CD4-positive, alpha-beta T cell treated with Interleukin-15 for 1 hour (primary cell): ENCODE data around the gene NAPG.
"Not testable (repeated sequence)": the region's sequence is repeated elsewhere in the genome, so short reads cannot be mapped to it uniquely, and the experiment has no call there.

Experiments used
- DNase-seq: peaks from one replicate; pipeline ENCODE4 v3.0.0-alpha.2; 2020

Gene NAPG

GRCh38 chr18:10525697-10526560, at the start of gene NAPG:
Gene NAPG (plus strand): TSS chr18:10526027. CDS start chr18:10526103, 76 bp downstream.
- peak; percentile 95 for DNase-seq

- no peak for DNase-seq
These were observed 49.5 kb upstream of the NAPG start for GRCh38 chr18:10476338-10476791.

DNA sequence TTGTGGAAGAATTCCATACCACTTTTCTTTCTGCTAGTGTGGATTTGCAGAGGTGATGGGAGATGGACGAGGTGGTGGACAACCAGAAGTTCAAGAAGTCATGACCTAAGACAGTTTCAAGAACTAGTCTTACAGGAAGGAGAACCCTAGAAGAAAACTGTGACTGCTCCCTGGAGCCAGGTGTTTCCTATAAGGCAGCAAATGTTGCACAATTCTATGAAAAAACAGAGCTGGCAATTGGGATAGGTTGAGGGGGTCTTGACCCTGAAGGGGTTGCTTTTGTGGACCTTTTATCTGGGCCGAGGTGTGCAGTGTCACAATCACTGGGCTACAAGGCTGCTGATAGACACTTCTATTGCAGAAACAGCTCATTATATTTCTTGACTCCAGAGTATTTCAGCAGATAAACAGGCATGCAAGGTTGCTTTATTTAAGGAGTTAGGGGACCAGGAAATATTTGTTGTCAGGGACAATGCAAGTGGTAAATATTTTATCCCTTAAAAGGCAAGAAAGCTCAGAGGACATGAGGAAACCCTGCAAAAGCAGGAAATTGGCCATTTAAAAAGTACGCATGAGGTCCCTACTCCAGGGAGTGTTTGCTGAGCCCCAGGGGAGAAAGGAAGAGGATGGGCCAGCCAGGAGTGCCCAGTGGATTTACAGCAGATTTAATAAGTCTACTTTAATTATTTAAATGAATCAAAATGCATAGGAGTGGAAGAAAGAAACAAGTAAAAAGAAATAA, 48.5 kb upstream of the NAPG start:
- DNase-seq = no peak

DNA sequence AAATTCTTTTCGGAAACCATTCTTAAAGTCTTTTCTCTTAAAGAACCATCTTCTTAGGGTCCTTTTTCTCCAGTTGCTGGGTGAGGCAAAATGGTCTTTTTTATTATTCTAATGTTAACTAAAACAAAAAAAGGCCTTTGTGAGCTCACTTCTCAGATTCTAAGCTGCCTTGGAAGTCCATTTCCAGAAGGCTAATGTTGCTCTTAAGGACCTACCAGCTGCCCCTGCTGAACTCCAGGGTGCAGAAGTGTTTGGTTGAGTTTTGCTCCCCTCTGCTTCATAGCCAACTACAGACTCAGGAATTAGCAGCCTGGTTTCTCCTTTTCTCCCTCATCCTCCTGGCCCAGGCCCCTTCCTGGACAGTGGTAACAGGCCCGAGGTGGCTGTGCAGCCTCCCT, 48.0 kb upstream of the NAPG start:
- no peak for DNase-seq

DNA sequence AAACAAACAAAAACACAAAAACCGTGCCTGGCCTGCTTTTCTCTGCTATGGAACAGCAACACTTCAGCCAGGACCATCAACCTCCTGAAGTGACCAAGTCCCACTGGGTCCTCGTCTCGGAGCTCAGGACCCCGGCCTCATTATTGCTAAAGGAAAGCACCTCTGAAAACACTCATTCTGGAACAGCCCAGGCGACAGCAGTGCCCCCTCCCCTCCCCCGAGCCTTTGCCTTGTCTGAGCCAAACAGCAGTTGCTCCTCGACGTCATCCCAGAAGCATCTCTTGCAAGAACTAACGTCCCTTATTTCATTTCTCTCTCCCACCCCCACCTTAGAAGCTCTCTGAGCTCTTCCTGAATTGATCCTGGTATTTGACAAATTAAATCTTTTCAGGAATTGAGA, 44.0 kb upstream of the NAPG start:
- no peak for DNase-seq

DNA sequence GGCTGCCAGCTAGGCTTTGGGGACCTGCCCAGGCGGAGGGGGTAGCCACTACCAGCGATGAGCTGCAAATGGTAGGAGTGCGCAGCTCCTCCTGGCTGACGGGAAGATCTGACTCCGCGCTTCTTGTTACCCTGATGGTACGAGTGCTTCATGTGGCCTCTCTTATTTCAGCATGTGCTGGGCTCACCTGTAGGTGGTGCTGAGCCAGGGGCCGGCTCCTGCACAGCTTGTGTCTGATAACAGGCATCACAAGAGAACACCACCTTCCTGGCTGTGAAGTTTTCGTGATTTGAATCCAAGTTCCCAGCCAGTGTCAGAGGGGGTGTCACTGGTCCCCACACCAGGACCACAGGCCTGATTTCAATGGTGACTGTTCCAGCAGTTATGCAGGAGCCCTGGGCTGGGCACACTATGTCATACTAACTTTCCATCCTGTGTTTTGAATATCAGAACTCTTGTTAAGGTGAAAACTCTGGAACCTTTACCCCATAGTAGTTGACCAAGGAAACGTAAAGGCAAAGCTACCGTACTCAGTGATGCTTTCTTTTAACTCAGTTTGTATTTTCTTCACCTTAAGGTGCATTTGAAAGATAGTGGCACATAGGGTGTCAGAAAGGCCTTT, 43.4 kb upstream of the NAPG start:
- no peak for DNase-seq

- DNase-seq = no peak
These were observed 42.6 kb upstream of the NAPG start for GRCh38 chr18:10482985-10483949.

DNA sequence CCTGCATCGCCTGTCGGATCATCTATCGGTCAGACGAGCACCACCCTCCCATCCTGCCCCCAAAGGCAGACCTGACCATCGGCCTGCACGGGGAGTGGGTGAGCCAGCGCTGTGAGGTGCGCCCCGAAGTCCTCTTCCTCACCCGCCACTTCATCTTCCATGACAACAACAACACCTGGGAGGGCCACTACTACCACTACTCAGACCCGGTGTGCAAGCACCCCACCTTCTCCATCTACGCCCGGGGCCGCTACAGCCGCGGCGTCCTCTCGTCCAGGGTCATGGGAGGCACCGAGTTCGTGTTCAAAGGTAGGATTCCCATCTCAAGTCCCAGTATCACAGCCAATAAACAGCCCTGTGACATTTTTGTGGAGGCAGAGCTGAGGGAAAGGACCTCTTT, 40.4 kb upstream of the NAPG start:
- DNase-seq = no peak

GRCh38 chr18:10486362-10486761, 39.5 kb upstream of the NAPG start:
- DNase-seq = no peak

DNA sequence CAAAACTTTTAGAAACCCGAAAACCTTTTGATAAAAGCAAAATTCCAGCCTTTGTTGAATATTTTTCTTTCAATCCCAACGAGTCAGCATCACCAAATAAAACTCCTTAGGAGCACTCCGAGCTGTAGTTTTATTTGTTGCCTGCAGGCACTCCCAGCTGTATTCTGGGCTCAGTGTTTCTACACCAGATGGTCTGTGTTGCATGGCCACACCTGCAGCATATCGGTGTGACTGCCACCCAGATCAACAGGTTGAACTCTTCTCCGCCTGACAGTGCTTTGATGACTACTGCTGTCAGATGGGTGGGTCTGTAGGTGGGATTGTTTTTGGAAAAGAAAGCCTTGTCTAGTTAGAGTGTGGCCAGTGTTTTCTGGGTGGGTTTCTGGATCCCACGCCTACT, 38.7 kb upstream of the NAPG start:
- no peak for DNase-seq

DNA sequence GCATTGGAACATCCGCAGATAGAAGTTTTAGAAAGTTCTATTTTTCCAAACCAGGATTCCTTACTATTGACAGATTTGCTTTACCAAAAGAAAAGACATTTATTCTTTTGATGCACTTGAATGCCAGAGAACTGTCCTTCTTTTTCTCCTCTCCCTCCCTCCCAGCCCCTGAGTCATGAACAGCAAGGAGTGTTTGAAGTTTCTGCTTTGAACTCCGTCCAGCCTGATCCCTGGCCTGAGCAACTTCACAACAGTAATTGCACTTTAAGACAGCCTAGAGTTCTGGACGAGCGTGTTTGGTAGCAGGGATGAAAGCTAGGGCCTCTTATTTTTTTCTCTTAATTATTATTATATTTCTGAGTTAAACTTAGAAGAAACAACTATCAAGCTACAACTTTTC, 37.8 kb upstream of the NAPG start:
- no peak for DNase-seq

GRCh38 chr18:10490401-10491165, 35.2 kb upstream of the NAPG start:
- DNase-seq = peak; percentile 78

DNA sequence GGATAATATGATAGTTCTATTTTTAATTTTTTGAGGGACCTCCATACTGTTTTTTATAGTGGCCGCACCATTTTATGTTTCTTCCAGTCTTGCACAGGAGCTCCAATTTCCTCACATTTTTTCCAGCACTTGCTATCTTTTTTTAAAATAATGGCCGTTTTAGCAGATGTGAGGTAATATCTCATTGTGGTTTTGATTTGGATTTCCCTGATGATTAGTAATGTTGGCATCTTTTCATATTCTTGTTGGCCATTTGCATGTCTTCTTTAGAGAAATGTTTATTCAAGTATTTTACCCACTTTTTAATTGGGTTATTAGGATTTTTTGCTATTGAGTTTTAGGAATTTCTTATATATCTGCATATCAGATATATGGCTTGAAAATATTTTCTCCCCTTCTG, 29.9 kb upstream of the NAPG start:
- no peak for DNase-seq

DNA sequence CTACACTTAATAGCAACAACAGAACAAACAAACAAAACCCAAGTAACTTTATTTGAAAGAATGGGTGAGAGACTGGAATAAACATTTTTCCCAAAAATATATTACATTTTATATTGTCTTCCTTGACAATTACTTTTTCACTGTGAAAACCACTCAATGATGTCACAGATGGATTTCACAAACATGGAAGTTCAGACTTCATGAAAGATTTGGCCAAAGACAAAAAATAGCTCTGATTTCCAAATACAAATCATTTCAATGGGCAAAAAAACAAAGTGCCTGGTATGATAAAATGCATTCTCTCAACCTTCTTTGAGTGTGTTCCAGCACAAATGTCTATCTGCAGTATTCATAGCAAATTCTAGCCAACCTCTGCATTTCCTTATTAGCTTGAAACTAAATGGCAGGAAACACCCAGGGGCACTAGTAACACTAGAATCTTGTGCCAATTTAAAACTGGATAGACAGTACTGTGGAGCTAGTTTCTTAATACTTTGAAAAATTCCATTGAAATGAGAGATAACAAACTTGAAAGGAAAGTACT, 28.5 kb upstream of the NAPG start:
- no peak for DNase-seq

- no peak for DNase-seq
These were observed 26.6 kb upstream of the NAPG start for GRCh38 chr18:10499230-10499629.

- DNase-seq = no peak
These were observed 25.8 kb upstream of the NAPG start for GRCh38 chr18:10500038-10500437.

- no peak for DNase-seq
These were observed 21.1 kb upstream of the NAPG start for GRCh38 chr18:10504723-10505122.

DNA sequence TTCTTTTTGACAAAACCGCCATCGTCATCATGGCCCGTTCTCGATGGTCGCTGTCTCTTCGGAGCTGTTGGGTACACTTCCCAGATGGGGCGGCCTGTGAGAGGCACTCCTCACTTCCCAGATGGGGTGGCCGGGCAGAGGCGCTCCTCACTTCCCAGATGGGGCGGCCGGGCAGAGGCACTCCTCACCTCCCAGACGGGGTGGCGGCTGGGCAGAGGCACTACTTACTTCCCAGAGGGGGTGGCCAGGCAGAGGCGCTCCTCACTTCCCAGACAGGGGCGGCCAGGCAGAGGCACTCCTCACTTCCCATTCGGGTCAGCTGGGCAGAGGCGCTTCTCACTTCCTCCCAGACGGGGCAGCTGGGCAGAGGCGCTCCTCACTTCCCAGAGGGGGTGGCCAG, 19.9 kb upstream of the NAPG start:
- DNase-seq = not testable (repeated sequence)

DNA sequence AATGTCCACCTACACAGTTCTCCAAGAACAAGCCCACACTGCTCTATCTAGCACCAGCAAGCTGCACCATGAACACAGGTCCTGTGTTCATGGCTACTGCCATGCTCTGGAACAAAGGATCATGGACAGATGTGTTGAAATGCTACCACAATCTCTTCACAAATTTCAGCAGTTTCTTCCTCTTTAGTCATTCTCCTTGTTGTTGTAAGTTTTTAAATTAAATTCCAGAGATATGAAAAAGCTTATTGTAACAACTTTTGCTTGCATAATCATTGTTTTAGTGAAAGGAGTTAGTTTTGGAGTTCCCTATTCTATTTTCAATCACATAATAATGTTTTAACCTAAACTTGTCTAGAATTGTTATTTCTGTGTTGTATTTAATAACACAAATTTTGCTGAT, 17.2 kb upstream of the NAPG start:
- no peak for DNase-seq

GRCh38 chr18:10511236-10511635, 14.6 kb upstream of the NAPG start:
- DNase-seq = no peak

GRCh38 chr18:10514082-10514481, 11.7 kb upstream of the NAPG start:
- DNase-seq = no peak
